HepG2 (cell line): ENCODE data around the gene TAF1D. TPM values are rescaled to one million over a fixed set of nuclear protein-coding genes. Genes with fewer than 3 reads are reported as not detected.

Experiments used
- IRF2 ChIP-seq: IDR thresholded peaks from 2 replicates; pipeline ENCODE4 v1.6.1; 2018; ENCODE audit warnings: missing genetic modification reagents, missing compliant biosample characterization
- KLF13 ChIP-seq: sonication (generic); formaldehyde crosslinking; IDR thresholded peaks from 2 replicates; pipeline ENCODE4 v1.4.0; 2020; ENCODE audit warnings: mild to moderate bottlenecking, missing genetic modification reagents
- NFYC ChIP-seq: IDR thresholded peaks from 2 replicates; pipeline ENCODE4 v1.6.1; 2016; ENCODE audit warnings: missing genetic modification reagents, missing compliant biosample characterization
- PHF21A ChIP-seq: sonication (generic); formaldehyde crosslinking; IDR thresholded peaks from 2 replicates; pipeline ENCODE4 v1.5.0; 2020; ENCODE audit warnings: mild to moderate bottlenecking, missing genetic modification reagents
- SAP130 ChIP-seq: IDR thresholded peaks from 2 replicates; pipeline ENCODE4 v1.6.1; 2016; ENCODE audit warnings: low read depth
- SOX5 ChIP-seq: IDR thresholded peaks from 2 replicates; pipeline ENCODE4 v1.6.1; 2016; ENCODE audit warnings: borderline replicate concordance
- TCF7L2 ChIP-seq: IDR thresholded peaks from 2 replicates; pipeline ENCODE4 v1.6.1; 2011; ENCODE audit warnings: mild to moderate bottlenecking, low read depth, low read length, moderate library complexity
- ZNF225 ChIP-seq: sonication (generic); formaldehyde crosslinking; IDR thresholded peaks from 2 replicates; pipeline ENCODE4 v1.4.0; 2020; ENCODE audit warnings: mild to moderate bottlenecking, missing genetic modification reagents
- ZNF264 ChIP-seq: sonication (generic); formaldehyde crosslinking; IDR thresholded peaks from 2 replicates; pipeline ENCODE4 v1.4.0; 2020; ENCODE audit warnings: missing genetic modification reagents
- ZNF431 ChIP-seq: sonication (generic); formaldehyde crosslinking; IDR thresholded peaks from 2 replicates; pipeline ENCODE4 v1.9.0; 2022; ENCODE audit warnings: missing genetic modification reagents, low read depth, mild to moderate bottlenecking, borderline replicate concordance
- ZNF558 ChIP-seq: sonication (generic); formaldehyde crosslinking; IDR thresholded peaks from 2 replicates; pipeline ENCODE4 v1.9.0; 2022; ENCODE audit warnings: mild to moderate bottlenecking, missing genetic modification reagents, borderline replicate concordance
- polyA plus RNA-seq, 8 experiments: library from polyadenylated mRNA; depleted of rRNA in 3 of 8; stranded (reverse) in 7 of 8; unstranded in 1 of 8; fragments of >200 nt; fragmentation: Illumina TruSeq in 4 of 8; extraction: Trizol in 4 of 8; gene quantifications; 2 replicates each; pipeline versions ENCODE4 v1.2.1 to v1.2.3, GENCODE V29; 2011 to 2016; ENCODE audit warnings: low read depth in 4 of 8, missing spikeins in 1 of 8, mixed read lengths in 1 of 8; ENCODE audit not compliant: insufficient read depth in 1 of 8
- total RNA-seq, 5 experiments: library from RNA; depleted of rRNA; stranded (reverse); fragments of >200 nt; fragmentation: Illumina TruSeq; extraction: Trizol; gene quantifications; 2 replicates each; pipeline ENCODE4 v1.2.3, GENCODE V29; 2016; ENCODE audit warnings: low read depth in 1 of 5
- TF ChIP-seq, protein P1 (sequence below): sonication (generic); formaldehyde crosslinking; IDR thresholded peaks from 2 replicates; pipeline ENCODE4 v1.4.0; 2020; ENCODE audit warnings: missing genetic modification reagents, borderline replicate concordance
- TF ChIP-seq, protein P2 (sequence below): sonication (generic); formaldehyde crosslinking; IDR thresholded peaks from 2 replicates; pipeline ENCODE4 v1.5.0; 2020; ENCODE audit warnings: missing genetic modification reagents
- TF ChIP-seq, protein P3 (sequence below): sonication (generic); formaldehyde crosslinking; IDR thresholded peaks from 2 replicates; pipeline ENCODE4 v1.5.0; 2020; ENCODE audit warnings: mild to moderate bottlenecking, low read depth, missing genetic modification reagents, borderline replicate concordance
- TF ChIP-seq, protein P4 (sequence below): sonication (generic); formaldehyde crosslinking; IDR thresholded peaks from 2 replicates; pipeline ENCODE4 v1.5.1; 2020; ENCODE audit warnings: missing genetic modification reagents, mild to moderate bottlenecking, borderline replicate concordance
- TF ChIP-seq, protein P5 (sequence below): sonication (generic); formaldehyde crosslinking; IDR thresholded peaks from 2 replicates; pipeline ENCODE4 v1.5.1; 2020; ENCODE audit warnings: mild to moderate bottlenecking, missing genetic modification reagents, moderate library complexity
- TF ChIP-seq, protein P6 (sequence below): sonication (generic); formaldehyde crosslinking; IDR thresholded peaks from 2 replicates; pipeline ENCODE4 v1.4.0; 2020; ENCODE audit warnings: mild to moderate bottlenecking, low read depth, missing genetic modification reagents

Gene TAF1D
- total and polyA plus RNA-seq, 2 of the 13 experiments (the other 11 are each of a cell fraction or from before 2014, with no cell fraction given): 132 to 207 TPM

DNA sequence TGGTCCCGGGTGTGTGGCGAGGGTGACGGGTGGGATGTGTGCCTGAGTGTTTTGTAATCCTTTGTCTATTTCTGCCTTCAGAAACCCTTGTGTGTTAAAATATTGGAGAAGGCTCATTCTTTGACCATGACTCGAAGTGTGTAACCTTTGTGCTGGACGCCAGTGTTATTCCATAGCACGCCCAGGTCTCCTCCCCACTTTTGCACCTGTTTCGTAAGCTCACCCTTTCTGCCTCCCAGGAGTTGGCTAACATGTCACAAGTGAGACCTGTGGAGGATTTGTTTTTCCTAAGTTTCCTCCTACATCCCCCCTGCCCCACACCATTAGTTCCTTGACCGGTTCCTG, 559 bp upstream of the TAF1D start (continued):
- TF ChIP-seq, protein P1, sequence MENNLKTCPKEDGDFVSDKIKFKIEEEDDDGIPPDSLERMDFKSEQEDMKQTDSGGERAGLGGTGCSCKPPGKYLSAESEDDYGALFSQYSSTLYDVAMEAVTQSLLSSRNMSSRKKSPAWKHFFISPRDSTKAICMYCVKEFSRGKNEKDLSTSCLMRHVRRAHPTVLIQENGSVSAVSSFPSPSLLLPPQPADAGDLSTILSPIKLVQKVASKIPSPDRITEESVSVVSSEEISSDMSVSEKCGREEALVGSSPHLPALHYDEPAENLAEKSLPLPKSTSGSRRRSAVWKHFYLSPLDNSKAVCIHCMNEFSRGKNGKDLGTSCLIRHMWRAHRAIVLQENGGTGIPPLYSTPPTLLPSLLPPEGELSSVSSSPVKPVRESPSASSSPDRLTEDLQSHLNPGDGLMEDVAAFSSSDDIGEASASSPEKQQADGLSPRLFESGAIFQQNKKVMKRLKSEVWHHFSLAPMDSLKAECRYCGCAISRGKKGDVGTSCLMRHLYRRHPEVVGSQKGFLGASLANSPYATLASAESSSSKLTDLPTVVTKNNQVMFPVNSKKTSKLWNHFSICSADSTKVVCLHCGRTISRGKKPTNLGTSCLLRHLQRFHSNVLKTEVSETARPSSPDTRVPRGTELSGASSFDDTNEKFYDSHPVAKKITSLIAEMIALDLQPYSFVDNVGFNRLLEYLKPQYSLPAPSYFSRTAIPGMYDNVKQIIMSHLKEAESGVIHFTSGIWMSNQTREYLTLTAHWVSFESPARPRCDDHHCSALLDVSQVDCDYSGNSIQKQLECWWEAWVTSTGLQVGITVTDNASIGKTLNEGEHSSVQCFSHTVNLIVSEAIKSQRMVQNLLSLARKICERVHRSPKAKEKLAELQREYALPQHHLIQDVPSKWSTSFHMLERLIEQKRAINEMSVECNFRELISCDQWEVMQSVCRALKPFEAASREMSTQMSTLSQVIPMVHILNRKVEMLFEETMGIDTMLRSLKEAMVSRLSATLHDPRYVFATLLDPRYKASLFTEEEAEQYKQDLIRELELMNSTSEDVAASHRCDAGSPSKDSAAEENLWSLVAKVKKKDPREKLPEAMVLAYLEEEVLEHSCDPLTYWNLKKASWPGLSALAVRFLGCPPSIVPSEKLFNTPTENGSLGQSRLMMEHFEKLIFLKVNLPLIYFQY (CRISPR knock-in tag): no peak
- TF ChIP-seq NFYC (CRISPR knock-in tag) (no peak), ZNF264 (CRISPR knock-in tag) (peak; percentile 39; the same call in 1 of the 2 replicates), ZNF558 (CRISPR knock-in tag) (no peak; the same call in 1 of the 2 replicates), ZNF431 (CRISPR knock-in tag) (0 out of 2 replicates have a peak, but pooled peaks have one; percentile 14), TCF7L2 (no peak), ZNF225 (no peak), SOX5 (CRISPR knock-in tag) (peak; percentile 42), IRF2 (no peak), KLF13 (CRISPR knock-in tag) (no peak), SAP130 (CRISPR knock-in tag) (peak; percentile 24; the same call in 1 of the 2 replicates), PHF21A (0 out of 2 replicates have a peak, but pooled peaks have one; percentile 12)
- TF ChIP-seq, protein P2, sequence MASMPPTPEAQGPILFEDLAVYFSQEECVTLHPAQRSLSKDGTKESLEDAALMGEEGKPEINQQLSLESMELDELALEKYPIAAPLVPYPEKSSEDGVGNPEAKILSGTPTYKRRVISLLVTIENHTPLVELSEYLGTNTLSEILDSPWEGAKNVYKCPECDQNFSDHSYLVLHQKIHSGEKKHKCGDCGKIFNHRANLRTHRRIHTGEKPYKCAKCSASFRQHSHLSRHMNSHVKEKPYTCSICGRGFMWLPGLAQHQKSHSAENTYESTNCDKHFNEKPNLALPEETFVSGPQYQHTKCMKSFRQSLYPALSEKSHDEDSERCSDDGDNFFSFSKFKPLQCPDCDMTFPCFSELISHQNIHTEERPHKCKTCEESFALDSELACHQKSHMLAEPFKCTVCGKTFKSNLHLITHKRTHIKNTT (CRISPR knock-in tag): no peak
- TF ChIP-seq, protein P3, sequence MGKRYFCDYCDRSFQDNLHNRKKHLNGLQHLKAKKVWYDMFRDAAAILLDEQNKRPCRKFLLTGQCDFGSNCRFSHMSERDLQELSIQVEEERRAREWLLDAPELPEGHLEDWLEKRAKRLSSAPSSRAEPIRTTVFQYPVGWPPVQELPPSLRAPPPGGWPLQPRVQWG (CRISPR knock-in tag): no peak
- TF ChIP-seq, protein P4, sequence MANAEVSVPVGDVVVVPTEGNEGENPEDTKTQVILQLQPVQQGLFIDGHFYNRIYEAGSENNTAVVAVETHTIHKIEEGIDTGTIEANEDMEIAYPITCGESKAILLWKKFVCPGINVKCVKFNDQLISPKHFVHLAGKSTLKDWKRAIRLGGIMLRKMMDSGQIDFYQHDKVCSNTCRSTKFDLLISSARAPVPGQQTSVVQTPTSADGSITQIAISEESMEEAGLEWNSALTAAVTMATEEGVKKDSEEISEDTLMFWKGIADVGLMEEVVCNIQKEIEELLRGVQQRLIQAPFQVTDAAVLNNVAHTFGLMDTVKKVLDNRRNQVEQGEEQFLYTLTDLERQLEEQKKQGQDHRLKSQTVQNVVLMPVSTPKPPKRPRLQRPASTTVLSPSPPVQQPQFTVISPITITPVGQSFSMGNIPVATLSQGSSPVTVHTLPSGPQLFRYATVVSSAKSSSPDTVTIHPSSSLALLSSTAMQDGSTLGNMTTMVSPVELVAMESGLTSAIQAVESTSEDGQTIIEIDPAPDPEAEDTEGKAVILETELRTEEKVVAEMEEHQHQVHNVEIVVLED (CRISPR knock-in tag): no peak
- TF ChIP-seq, protein P5, sequence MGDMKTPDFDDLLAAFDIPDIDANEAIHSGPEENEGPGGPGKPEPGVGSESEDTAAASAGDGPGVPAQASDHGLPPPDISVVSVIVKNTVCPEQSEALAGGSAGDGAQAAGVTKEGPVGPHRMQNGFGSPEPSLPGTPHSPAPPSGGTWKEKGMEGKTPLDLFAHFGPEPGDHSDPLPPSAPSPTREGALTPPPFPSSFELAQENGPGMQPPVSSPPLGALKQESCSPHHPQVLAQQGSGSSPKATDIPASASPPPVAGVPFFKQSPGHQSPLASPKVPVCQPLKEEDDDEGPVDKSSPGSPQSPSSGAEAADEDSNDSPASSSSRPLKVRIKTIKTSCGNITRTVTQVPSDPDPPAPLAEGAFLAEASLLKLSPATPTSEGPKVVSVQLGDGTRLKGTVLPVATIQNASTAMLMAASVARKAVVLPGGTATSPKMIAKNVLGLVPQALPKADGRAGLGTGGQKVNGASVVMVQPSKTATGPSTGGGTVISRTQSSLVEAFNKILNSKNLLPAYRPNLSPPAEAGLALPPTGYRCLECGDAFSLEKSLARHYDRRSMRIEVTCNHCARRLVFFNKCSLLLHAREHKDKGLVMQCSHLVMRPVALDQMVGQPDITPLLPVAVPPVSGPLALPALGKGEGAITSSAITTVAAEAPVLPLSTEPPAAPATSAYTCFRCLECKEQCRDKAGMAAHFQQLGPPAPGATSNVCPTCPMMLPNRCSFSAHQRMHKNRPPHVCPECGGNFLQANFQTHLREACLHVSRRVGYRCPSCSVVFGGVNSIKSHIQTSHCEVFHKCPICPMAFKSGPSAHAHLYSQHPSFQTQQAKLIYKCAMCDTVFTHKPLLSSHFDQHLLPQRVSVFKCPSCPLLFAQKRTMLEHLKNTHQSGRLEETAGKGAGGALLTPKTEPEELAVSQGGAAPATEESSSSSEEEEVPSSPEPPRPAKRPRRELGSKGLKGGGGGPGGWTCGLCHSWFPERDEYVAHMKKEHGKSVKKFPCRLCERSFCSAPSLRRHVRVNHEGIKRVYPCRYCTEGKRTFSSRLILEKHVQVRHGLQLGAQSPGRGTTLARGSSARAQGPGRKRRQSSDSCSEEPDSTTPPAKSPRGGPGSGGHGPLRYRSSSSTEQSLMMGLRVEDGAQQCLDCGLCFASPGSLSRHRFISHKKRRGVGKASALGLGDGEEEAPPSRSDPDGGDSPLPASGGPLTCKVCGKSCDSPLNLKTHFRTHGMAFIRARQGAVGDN (CRISPR knock-in tag): peak; percentile 14; the same call in 1 of the 2 replicates
- TF ChIP-seq, protein P6, sequence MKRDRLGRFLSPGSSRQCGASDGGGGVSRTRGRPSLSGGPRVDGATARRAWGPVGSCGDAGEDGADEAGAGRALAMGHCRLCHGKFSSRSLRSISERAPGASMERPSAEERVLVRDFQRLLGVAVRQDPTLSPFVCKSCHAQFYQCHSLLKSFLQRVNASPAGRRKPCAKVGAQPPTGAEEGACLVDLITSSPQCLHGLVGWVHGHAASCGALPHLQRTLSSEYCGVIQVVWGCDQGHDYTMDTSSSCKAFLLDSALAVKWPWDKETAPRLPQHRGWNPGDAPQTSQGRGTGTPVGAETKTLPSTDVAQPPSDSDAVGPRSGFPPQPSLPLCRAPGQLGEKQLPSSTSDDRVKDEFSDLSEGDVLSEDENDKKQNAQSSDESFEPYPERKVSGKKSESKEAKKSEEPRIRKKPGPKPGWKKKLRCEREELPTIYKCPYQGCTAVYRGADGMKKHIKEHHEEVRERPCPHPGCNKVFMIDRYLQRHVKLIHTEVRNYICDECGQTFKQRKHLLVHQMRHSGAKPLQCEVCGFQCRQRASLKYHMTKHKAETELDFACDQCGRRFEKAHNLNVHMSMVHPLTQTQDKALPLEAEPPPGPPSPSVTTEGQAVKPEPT (CRISPR knock-in tag): no peak
